GM13976 (cell line): Measurements from ENCODE around the gene APOBEC3G.

Source experiments
- DNase-seq: peaks from one replicate; pipeline ENCODE4 v3.0.0; 2012; ENCODE audit warnings: low spot score
- CTCF ChIP-seq: IDR thresholded peaks from 2 replicates; pipeline ENCODE4 v1.5.1; 2012; ENCODE audit warnings: borderline replicate concordance, mild to moderate bottlenecking; ENCODE audit not compliant: insufficient read depth; ENCODE audit errors: extremely low read depth, missing control alignments, control extremely low read depth
- in situ Hi-C: fragments of 300-500 bp; cut with MboI; formaldehyde crosslinking; loops from one replicate; pipeline ENCODE4 v1.12.0; 2022; ENCODE audit warnings: low sequenced_read_pairs, mixed read lengths, inconsistent platforms; ENCODE audit not compliant: unreplicated experiment

The APOBEC3G gene

GRCh38 chr22:39115570-39115969, 38.5 kb downstream of the APOBEC3G start:
- TF ChIP-seq CTCF, result no peak
- DNase-seq, result no peak
- in situ Hi-C loops, result loop anchor here (5.0 kb wide), 1 partner anchor 103 kb away; the partner anchor contains the start of gene APOBEC3C

GRCh38 chr22:39115977-39116621, 39.0 kb downstream of the APOBEC3G start:
- TF ChIP-seq CTCF, result no peak
- DNase-seq, result no peak
- in situ Hi-C loops, result loop anchor here (5.0 kb wide), 1 partner anchor 104 kb away; the partner anchor contains the start of gene APOBEC3C

- in situ Hi-C loops, result loop anchor here (5.0 kb wide), 1 partner anchor 105 kb away; the partner anchor contains the start of gene APOBEC3C
- TF ChIP-seq CTCF, result peak; percentile 42
- peak; percentile 73 for DNase-seq
Observed at GRCh38 chr22:39117585-39118191, 40.6 kb downstream of the APOBEC3G start.

GRCh38 chr22:39120983-39121382, 43.9 kb downstream of the APOBEC3G start:
- in situ Hi-C loops, result loop anchor here (10.0 kb wide), 1 partner anchor 246 kb away; the partner anchor contains the start of gene CBX6
- no peak for TF ChIP-seq CTCF
- no peak for DNase-seq

GRCh38 chr22:39122772-39123470, 45.8 kb downstream of the APOBEC3G start:
- no peak for TF ChIP-seq CTCF
- in situ Hi-C loops, result loop anchor here (10.0 kb wide), 1 partner anchor 248 kb away; the partner anchor contains the start of gene CBX6
- peak; percentile 29 for DNase-seq
